ENCODE data around the gene CTNND2.

CTNND2 gene

GRCh38 chr5:11504886-11505193 lies 399.4 kb downstream of the CTNND2 start:
- H3K27me3 ChIP-seq (ENCODE audit: control insufficient read depth in 1 of 2, insufficient read depth in 2 of 2, low read length in 2 of 2), result no peaks in the 10 kb centered on the region
- no peak overlapping the region for H3K27ac ChIP-seq (ENCODE audit: low read depth, low read length)
- H3K36me3 ChIP-seq (ENCODE audit: control insufficient read depth in 1 of 2, insufficient read depth in 2 of 2, low read length in 2 of 2), result no peaks in the 10 kb centered on the region
- no peak overlapping the region for H3K9ac ChIP-seq (ENCODE audit: low read depth in 1 of 2, low read length in 2 of 2)
- no peak overlapping the region for H3K4me3 ChIP-seq (ENCODE audit: low read depth in 1 of 2, low read length in 2 of 2)
- H3K4me1 ChIP-seq (ENCODE audit: control insufficient read depth in 1 of 2, insufficient read depth in 2 of 2, low read length in 2 of 2), result no peaks in the 10 kb centered on the region
- H3K9me3 ChIP-seq (ENCODE audit: control insufficient read depth in 1 of 2, low read length in 2 of 2), result no peaks in the 10 kb centered on the region

GRCh38 chr5:11504065-11504885 lies 400.0 kb downstream of the CTNND2 start:
- Histone ChIP-seq H3K4me1 (ENCODE audit: control insufficient read depth in 1 of 2, insufficient read depth in 2 of 2, low read length in 2 of 2) (no peaks in the 10 kb centered on the region), H3K9ac (ENCODE audit: low read depth in 1 of 2, low read length in 2 of 2) (no peak overlapping the region), H3K4me3 (ENCODE audit: low read depth in 1 of 2, low read length in 2 of 2) (no peak overlapping the region), H3K27ac (ENCODE audit: low read depth, low read length) (no peak overlapping the region), H3K9me3 (ENCODE audit: control insufficient read depth in 1 of 2, low read length in 2 of 2) (no peaks in the 10 kb centered on the region), H3K27me3 (ENCODE audit: control insufficient read depth in 1 of 2, insufficient read depth in 2 of 2, low read length in 2 of 2) (no peaks in the 10 kb centered on the region), H3K36me3 (ENCODE audit: control insufficient read depth in 1 of 2, insufficient read depth in 2 of 2, low read length in 2 of 2) (no peaks in the 10 kb centered on the region)

DNA sequence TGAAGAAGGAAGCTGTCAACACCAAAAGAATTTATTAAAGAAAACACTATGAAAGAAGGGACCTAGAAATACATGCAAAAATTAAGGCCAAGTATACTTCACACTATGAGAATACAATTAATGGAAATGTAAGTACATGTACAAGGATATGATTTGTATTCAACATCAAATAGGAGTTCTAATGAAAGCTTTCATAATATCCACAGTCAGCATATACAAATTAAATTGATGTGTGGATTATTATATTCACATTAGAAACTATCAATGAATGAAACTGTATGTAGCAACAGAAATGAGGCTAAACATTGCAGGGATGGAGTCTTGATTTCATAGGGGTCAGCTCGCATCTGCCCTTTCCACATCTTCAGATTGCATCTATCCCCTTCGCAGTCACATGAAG lies 401.5 kb downstream of the CTNND2 start:
- Histone ChIP-seq H3K27ac (ENCODE audit: low read depth, low read length) (no peak overlapping the region), H3K9ac (ENCODE audit: low read depth in 1 of 2, low read length in 2 of 2) (no peak overlapping the region), H3K36me3 (ENCODE audit: control insufficient read depth in 1 of 2, insufficient read depth in 2 of 2, low read length in 2 of 2) (no peaks in the 10 kb centered on the region), H3K4me1 (ENCODE audit: control insufficient read depth in 1 of 2, insufficient read depth in 2 of 2, low read length in 2 of 2) (no peaks in the 10 kb centered on the region), H3K4me3 (ENCODE audit: low read depth in 1 of 2, low read length in 2 of 2) (no peak overlapping the region), H3K9me3 (ENCODE audit: control insufficient read depth in 1 of 2, low read length in 2 of 2) (no peaks in the 10 kb centered on the region), H3K27me3 (ENCODE audit: control insufficient read depth in 1 of 2, insufficient read depth in 2 of 2, low read length in 2 of 2) (no peaks in the 10 kb centered on the region)

DNA sequence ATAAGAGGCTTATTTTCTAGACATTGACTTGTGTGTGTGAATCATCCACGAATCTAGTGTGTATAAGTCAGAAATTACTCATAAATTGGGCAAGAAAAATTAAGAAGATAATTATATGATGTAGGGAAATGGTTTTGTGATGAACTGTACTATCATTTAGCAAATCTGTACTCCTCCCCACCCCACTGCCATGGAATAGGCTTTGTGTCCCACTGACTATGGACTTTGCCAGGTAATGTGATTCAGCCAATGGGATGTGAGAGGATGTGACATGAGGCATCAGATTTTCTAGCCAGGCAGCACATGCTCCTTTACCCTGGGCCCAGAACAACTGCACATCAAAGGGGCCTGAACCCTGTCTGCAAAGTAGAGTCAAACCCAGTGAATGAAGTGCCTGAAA lies 406.6 kb downstream of the CTNND2 start:
- Histone ChIP-seq H3K4me3 (ENCODE audit: low read depth in 1 of 2, low read length in 2 of 2) (no peak overlapping the region), H3K27me3 (ENCODE audit: control insufficient read depth in 1 of 2, insufficient read depth in 2 of 2, low read length in 2 of 2) (no peaks in the 10 kb centered on the region), H3K4me1 (ENCODE audit: control insufficient read depth in 1 of 2, insufficient read depth in 2 of 2, low read length in 2 of 2) (no peaks in the 10 kb centered on the region), H3K36me3 (ENCODE audit: control insufficient read depth in 1 of 2, insufficient read depth in 2 of 2, low read length in 2 of 2) (no peaks in the 10 kb centered on the region), H3K9ac (ENCODE audit: low read depth in 1 of 2, low read length in 2 of 2) (no peak overlapping the region), H3K9me3 (ENCODE audit: control insufficient read depth in 1 of 2, low read length in 2 of 2) (no peaks in the 10 kb centered on the region), H3K27ac (ENCODE audit: low read depth, low read length) (no peak overlapping the region)

- Histone ChIP-seq H3K9ac (ENCODE audit: low read depth in 1 of 2, low read length in 2 of 2) (no peak overlapping the region), H3K27ac (ENCODE audit: low read depth, low read length) (no peak overlapping the region), H3K27me3 (ENCODE audit: control insufficient read depth in 1 of 2, insufficient read depth in 2 of 2, low read length in 2 of 2) (no peaks in the 10 kb centered on the region), H3K4me1 (ENCODE audit: control insufficient read depth in 1 of 2, insufficient read depth in 2 of 2, low read length in 2 of 2) (no peaks in the 10 kb centered on the region), H3K4me3 (ENCODE audit: low read depth in 1 of 2, low read length in 2 of 2) (no peak overlapping the region), H3K36me3 (ENCODE audit: control insufficient read depth in 1 of 2, insufficient read depth in 2 of 2, low read length in 2 of 2) (no peaks in the 10 kb centered on the region), H3K9me3 (ENCODE audit: control insufficient read depth in 1 of 2, low read length in 2 of 2) (no peaks in the 10 kb centered on the region)
Observed at GRCh38 chr5:11496137-11496719, 408.0 kb downstream of the CTNND2 start.

- Histone ChIP-seq H3K9ac (ENCODE audit: low read depth in 1 of 2, low read length in 2 of 2) (no peak overlapping the region), H3K9me3 (ENCODE audit: control insufficient read depth in 1 of 2, low read length in 2 of 2) (no peaks in the 10 kb centered on the region)
Observed at GRCh38 chr5:11494340-11494739, 409.9 kb downstream of the CTNND2 start.

DNA sequence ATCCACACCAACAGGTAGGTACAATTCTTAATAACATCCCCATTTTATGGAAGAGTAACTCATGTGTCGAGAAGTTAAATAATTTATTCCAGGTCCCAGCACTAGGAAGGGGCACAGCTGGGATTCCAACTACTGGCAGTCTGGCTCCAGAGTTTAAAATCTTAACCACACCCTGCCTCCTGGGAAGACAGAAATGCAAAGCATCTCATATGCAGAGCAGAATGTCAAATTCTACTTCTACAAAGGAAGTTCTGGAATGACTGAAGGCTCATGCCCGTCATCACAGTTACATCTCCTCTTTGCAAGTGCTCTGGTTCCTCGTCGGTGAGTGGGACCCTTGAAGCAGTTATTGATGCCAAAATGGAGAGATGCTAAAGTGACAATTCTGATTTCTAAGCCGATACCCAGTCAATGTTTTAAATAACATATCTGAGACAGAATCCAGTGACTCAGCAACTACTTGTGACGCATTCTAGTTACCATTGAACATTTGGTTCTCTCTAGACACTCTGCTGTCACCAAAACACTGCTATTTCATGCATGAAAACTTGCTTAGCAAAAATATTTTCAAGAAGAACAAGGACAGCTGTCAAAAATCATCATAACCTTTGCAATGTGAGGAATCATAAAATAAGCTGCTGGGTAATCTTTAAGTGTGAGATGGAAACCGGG lies 412.7 kb downstream of the CTNND2 start:
- Histone ChIP-seq H3K4me3 (ENCODE audit: low read depth in 1 of 2, low read length in 2 of 2) (no peak overlapping the region), H3K36me3 (ENCODE audit: control insufficient read depth in 1 of 2, insufficient read depth in 2 of 2, low read length in 2 of 2) (no peaks in the 10 kb centered on the region), H3K9ac (ENCODE audit: low read depth in 1 of 2, low read length in 2 of 2) (no peak overlapping the region), H3K9me3 (ENCODE audit: control insufficient read depth in 1 of 2, low read length in 2 of 2) (no peaks in the 10 kb centered on the region), H3K27me3 (ENCODE audit: control insufficient read depth in 1 of 2, insufficient read depth in 2 of 2, low read length in 2 of 2) (no peaks in the 10 kb centered on the region), H3K4me1 (ENCODE audit: control insufficient read depth in 1 of 2, insufficient read depth in 2 of 2, low read length in 2 of 2) (no peaks in the 10 kb centered on the region), H3K27ac (ENCODE audit: low read depth, low read length) (no peak overlapping the region)

More at GRCh38 chr5:11494340-11494739, 409.9 kb downstream of the CTNND2 start:
- H3K4me1 ChIP-seq (ENCODE audit: control insufficient read depth in 1 of 2, insufficient read depth in 2 of 2, low read length in 2 of 2), result no peaks in the 10 kb centered on the region
- no peak overlapping the region for H3K27ac ChIP-seq (ENCODE audit: low read depth, low read length)
- no peaks in the 10 kb centered on the region for H3K27me3 ChIP-seq (ENCODE audit: control insufficient read depth in 1 of 2, insufficient read depth in 2 of 2, low read length in 2 of 2)
- no peaks in the 10 kb centered on the region for H3K36me3 ChIP-seq (ENCODE audit: control insufficient read depth in 1 of 2, insufficient read depth in 2 of 2, low read length in 2 of 2)
- no peak overlapping the region for H3K4me3 ChIP-seq (ENCODE audit: low read depth in 1 of 2, low read length in 2 of 2)

- H3K9ac ChIP-seq (ENCODE audit: low read depth in 1 of 2, low read length in 2 of 2), result no peak overlapping the region
- H3K27me3 ChIP-seq (ENCODE audit: control insufficient read depth in 1 of 2, insufficient read depth in 2 of 2, low read length in 2 of 2), result no peaks in the 10 kb centered on the region
- no peaks in the 10 kb centered on the region for H3K4me1 ChIP-seq (ENCODE audit: control insufficient read depth in 1 of 2, insufficient read depth in 2 of 2, low read length in 2 of 2)
- H3K36me3 ChIP-seq (ENCODE audit: control insufficient read depth in 1 of 2, insufficient read depth in 2 of 2, low read length in 2 of 2), result no peaks in the 10 kb centered on the region
- no peak overlapping the region for H3K4me3 ChIP-seq (ENCODE audit: low read depth in 1 of 2, low read length in 2 of 2)
- no peaks in the 10 kb centered on the region for H3K9me3 ChIP-seq (ENCODE audit: control insufficient read depth in 1 of 2, low read length in 2 of 2)
- no peak overlapping the region for H3K27ac ChIP-seq (ENCODE audit: low read depth, low read length)
Observed at GRCh38 chr5:11483630-11484029, 420.6 kb downstream of the CTNND2 start.

- Histone ChIP-seq H3K27ac (ENCODE audit: low read depth, low read length) (no peak overlapping the region), H3K36me3 (ENCODE audit: control insufficient read depth in 1 of 2, insufficient read depth in 2 of 2, low read length in 2 of 2) (no peaks in the 10 kb centered on the region), H3K4me1 (ENCODE audit: control insufficient read depth in 1 of 2, insufficient read depth in 2 of 2, low read length in 2 of 2) (no peaks in the 10 kb centered on the region), H3K9me3 (ENCODE audit: control insufficient read depth in 1 of 2, low read length in 2 of 2) (no peaks in the 10 kb centered on the region), H3K4me3 (ENCODE audit: low read depth in 1 of 2, low read length in 2 of 2) (no peak overlapping the region), H3K9ac (ENCODE audit: low read depth in 1 of 2, low read length in 2 of 2) (no peak overlapping the region), H3K27me3 (ENCODE audit: control insufficient read depth in 1 of 2, insufficient read depth in 2 of 2, low read length in 2 of 2) (no peaks in the 10 kb centered on the region)
Observed at GRCh38 chr5:11482011-11482410, 422.2 kb downstream of the CTNND2 start.

GRCh38 chr5:11477786-11478185 lies 426.5 kb downstream of the CTNND2 start:
- no peak overlapping the region for H3K9ac ChIP-seq (ENCODE audit: low read depth in 1 of 2, low read length in 2 of 2)
- no peaks in the 10 kb centered on the region for H3K4me1 ChIP-seq (ENCODE audit: control insufficient read depth in 1 of 2, insufficient read depth in 2 of 2, low read length in 2 of 2)
- H3K27me3 ChIP-seq (ENCODE audit: control insufficient read depth in 1 of 2, insufficient read depth in 2 of 2, low read length in 2 of 2), result no peaks in the 10 kb centered on the region
- no peaks in the 10 kb centered on the region for H3K36me3 ChIP-seq (ENCODE audit: control insufficient read depth in 1 of 2, insufficient read depth in 2 of 2, low read length in 2 of 2)
- no peaks in the 10 kb centered on the region for H3K9me3 ChIP-seq (ENCODE audit: control insufficient read depth in 1 of 2, low read length in 2 of 2)
- H3K27ac ChIP-seq (ENCODE audit: low read depth, low read length), result no peak overlapping the region
- no peak overlapping the region for H3K4me3 ChIP-seq (ENCODE audit: low read depth in 1 of 2, low read length in 2 of 2)

Data from duodenal mucosa (tissue), 2 donors.